Suprapubic skin (tissue), 4 donors: ENCODE measurements around the gene ADORA3. TPM values are rescaled to one million over a fixed set of nuclear protein-coding genes. Genes with fewer than 3 reads are reported as not detected.

Experiments
- DNase-seq, 2 donors: peaks; one replicate each; pipeline ENCODE4 v3.0.0-alpha.2; 2019; ENCODE audit warnings: low spot score in 2 of 2
- H3K27ac ChIP-seq: fragments of 200-600 bp; sonication (generic); one replicate; pipeline ENCODE4 v1.5.1; 2019
- H3K27me3 ChIP-seq: fragments of 200-600 bp; sonication (generic); one replicate; pipeline ENCODE4 v1.5.1; 2019
- H3K36me3 ChIP-seq: fragments of 200-600 bp; sonication (generic); one replicate; pipeline ENCODE4 v1.5.1; 2019
- H3K4me1 ChIP-seq: fragments of 200-600 bp; sonication (generic); one replicate; pipeline ENCODE4 v1.5.1; 2019
- H3K4me3 ChIP-seq: fragments of 200-600 bp; sonication (generic); one replicate; pipeline ENCODE4 v1.5.1; 2019; ENCODE audit warnings: mild to moderate bottlenecking
- H3K9me3 ChIP-seq: fragments of 200-600 bp; sonication (generic); one replicate; pipeline ENCODE4 v1.5.1; 2019
- EP300 ChIP-seq: sonication (generic); formaldehyde crosslinking; IDR thresholded peaks from one replicate; pipeline ENCODE4 v1.6.1; 2017; ENCODE audit warnings: antibody characterized with exemption
- POLR2A ChIP-seq, 2 donors: fragments of 450-650 bp; IDR thresholded peaks; one replicate each; pipeline ENCODE4 v1.6.1; 2017; ENCODE audit warnings: antibody characterized with exemption in 2 of 2, mild to moderate bottlenecking in 2 of 2, moderate library complexity in 2 of 2
- POLR2AphosphoS5 ChIP-seq, 3 donors: sonication (generic); formaldehyde crosslinking; IDR thresholded peaks; one replicate each; pipeline ENCODE4 v1.6.1; 2017; ENCODE audit warnings: antibody characterized with exemption in 3 of 3
- WGBS: methylation state at CpG from one replicate; pipeline ENCODE4 v1.1.5; 2018; 5-methylcytosine and 5-hydroxymethylcytosine counted together
- total RNA-seq, 4 donors: library from RNA; depleted of rRNA; stranded (reverse); fragments of >200 nt; gene quantifications; one replicate each; pipeline ENCODE4 v1.1.0, GENCODE V29; 2016
- TF ChIP-seq, protein P1 (sequence below), 2 donors: fragments of 200-600 bp in 1 of 2; fragments of 450-650 bp in 1 of 2; sonication (generic) in 1 of 2; IDR thresholded peaks; one replicate each; pipeline ENCODE4 v1.5.1; 2016 to 2019; ENCODE audit warnings: antibody characterized with exemption in 2 of 2, mild to moderate bottlenecking in 1 of 2, moderate library complexity in 1 of 2

Gene ADORA3
- total RNA-seq, 4 donors from 2014 or later, result 0.64 to 2.0 (median 0.85) TPM; not detected in 1

DNA sequence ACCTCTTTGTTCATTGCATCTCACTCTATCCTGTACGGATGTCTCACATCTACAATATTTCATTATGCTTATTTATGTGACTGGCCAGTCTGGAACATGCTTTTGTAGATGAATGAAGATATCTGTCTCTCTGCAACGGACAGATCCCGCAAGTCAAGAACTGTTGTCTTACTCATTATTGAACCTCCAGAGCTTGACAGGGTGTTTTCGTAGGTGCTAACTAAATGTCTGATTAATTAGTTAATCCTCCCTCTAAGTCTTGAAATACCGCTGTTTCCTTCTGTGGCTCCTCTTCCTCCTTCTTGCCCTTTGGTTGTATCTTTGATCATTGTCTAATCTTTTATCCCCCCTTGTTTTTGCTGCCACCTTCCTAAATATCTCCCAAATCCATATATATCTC lies 32.8 kb downstream of the ADORA3 start:
- no peak for TF ChIP-seq EP300
- TF ChIP-seq, protein P1, sequence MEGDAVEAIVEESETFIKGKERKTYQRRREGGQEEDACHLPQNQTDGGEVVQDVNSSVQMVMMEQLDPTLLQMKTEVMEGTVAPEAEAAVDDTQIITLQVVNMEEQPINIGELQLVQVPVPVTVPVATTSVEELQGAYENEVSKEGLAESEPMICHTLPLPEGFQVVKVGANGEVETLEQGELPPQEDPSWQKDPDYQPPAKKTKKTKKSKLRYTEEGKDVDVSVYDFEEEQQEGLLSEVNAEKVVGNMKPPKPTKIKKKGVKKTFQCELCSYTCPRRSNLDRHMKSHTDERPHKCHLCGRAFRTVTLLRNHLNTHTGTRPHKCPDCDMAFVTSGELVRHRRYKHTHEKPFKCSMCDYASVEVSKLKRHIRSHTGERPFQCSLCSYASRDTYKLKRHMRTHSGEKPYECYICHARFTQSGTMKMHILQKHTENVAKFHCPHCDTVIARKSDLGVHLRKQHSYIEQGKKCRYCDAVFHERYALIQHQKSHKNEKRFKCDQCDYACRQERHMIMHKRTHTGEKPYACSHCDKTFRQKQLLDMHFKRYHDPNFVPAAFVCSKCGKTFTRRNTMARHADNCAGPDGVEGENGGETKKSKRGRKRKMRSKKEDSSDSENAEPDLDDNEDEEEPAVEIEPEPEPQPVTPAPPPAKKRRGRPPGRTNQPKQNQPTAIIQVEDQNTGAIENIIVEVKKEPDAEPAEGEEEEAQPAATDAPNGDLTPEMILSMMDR (IDR thresholded peaks at IDR 0.05), result no peak
- no peak for TF ChIP-seq POLR2A (IDR thresholded peaks at IDR 0.05)
- no peak for TF ChIP-seq POLR2AphosphoS5 (IDR thresholded peaks at IDR 0.05)
- Histone ChIP-seq H3K27ac (no peak overlapping the region), H3K4me3 (no peak overlapping the region), H3K4me1 (no peaks in the 10 kb centered on the region), H3K36me3 (peaks cover 13% of the 10 kb centered on the region), H3K27me3 (no peaks in the 10 kb centered on the region), H3K9me3 (no peaks in the 10 kb centered on the region)
- no peak for DNase-seq
- 86% methylated on average over 5 of the region's 5 CpGs for WGBS

GRCh38 chr1:111469539-111469938 lies 33.9 kb downstream of the ADORA3 start:
- Histone ChIP-seq H3K4me3 (no peak overlapping the region), H3K36me3 (peaks cover 13% of the 10 kb centered on the region), H3K27me3 (no peaks in the 10 kb centered on the region), H3K9me3 (no peaks in the 10 kb centered on the region), H3K27ac (no peak overlapping the region), H3K4me1 (no peaks in the 10 kb centered on the region)
- TF ChIP-seq POLR2AphosphoS5 (IDR thresholded peaks at IDR 0.05) (no peak), EP300 (no peak), POLR2A (IDR thresholded peaks at IDR 0.05) (no peak)
- TF ChIP-seq, protein P1 (IDR thresholded peaks at IDR 0.05), result no peak
- no peak for DNase-seq

DNA sequence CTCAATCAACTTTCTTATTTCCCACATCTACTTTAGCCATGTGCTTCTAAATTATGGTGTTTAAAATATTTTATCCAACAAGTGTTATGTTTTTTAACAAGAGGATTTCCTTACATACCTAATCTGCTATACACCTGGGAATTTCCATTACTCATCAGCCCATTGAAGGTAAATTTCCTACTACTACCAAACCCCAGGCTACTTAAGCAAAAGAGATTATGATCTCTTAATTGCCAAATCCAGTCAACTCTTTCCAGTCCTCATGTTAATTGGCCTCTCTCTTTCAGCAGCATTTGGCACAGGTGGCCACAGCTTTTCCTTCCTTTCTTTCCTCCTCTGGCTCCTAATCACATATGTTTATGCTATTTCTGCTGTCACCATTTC lies 34.7 kb downstream of the ADORA3 start:
- Histone ChIP-seq H3K27me3 (no peaks in the 10 kb centered on the region), H3K36me3 (peaks cover 13% of the 10 kb centered on the region), H3K4me1 (no peaks in the 10 kb centered on the region), H3K9me3 (no peaks in the 10 kb centered on the region), H3K4me3 (no peak overlapping the region), H3K27ac (no peak overlapping the region)
- DNase-seq, result no peak
- TF ChIP-seq POLR2A (IDR thresholded peaks at IDR 0.05), result no peak
- no peak for TF ChIP-seq EP300
- TF ChIP-seq, protein P1 (IDR thresholded peaks at IDR 0.05), result no peak
- no peak for TF ChIP-seq POLR2AphosphoS5 (IDR thresholded peaks at IDR 0.05)

DNA sequence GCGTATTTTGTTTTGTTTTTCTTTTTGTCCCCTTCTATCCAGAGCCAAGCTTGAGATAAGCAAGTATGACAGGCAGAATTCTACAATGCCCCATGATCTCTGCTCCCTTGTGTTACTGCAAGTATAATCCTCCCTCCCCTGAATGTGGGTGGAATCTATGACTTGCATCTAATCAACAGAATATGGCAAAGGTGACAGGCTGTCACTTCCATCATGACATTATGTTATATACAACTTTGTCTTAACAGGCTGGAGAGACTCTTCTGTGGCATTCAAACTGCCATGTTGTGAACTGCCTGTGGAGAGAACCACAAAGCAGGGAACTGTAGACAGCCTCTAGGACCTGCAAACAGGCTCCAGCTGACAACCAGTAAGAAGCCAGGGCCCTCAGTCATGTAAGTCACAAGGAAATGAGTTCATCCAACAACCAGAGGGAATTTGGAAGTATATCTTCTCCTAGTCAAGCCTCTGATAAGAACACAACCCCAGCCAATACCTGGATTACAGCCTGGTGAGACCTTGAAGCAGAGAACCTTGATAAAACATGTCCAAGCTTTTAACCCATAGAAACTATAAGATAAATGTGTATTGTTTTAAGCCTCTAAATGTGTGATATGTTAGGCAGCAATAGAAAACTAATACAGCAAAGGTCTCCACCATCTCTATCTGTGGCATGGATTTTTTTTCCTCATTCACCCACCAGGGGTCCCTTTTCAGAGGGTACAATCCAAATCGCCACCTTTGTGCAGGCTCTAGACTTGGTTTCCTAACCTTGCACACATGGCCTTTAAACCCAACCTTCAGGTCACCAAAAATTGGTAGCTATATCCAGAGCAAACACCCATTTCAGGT lies 35.3 kb downstream of the ADORA3 start:
- H3K36me3 ChIP-seq, result peaks cover 16% of the 10 kb centered on the region

GRCh38 chr1:111466480-111466879 lies 37.0 kb downstream of the ADORA3 start:
- Histone ChIP-seq H3K27me3 (no peaks in the 10 kb centered on the region), H3K4me1 (no peaks in the 10 kb centered on the region), H3K27ac (no peak overlapping the region), H3K4me3 (no peak overlapping the region), H3K9me3 (no peaks in the 10 kb centered on the region), H3K36me3 (peaks cover 32% of the 10 kb centered on the region)
- no peak for DNase-seq
- no peak for TF ChIP-seq POLR2A (IDR thresholded peaks at IDR 0.05)
- TF ChIP-seq POLR2AphosphoS5 (IDR thresholded peaks at IDR 0.05), result no peak
- TF ChIP-seq, protein P1 (IDR thresholded peaks at IDR 0.05), result no peak
- TF ChIP-seq EP300, result no peak
- WGBS, result 0% methylated on average over 1 of the region's 1 CpG

More for the DNA sequence above, 35.3 kb downstream of the ADORA3 start:
- no peak for DNase-seq
- Histone ChIP-seq H3K9me3 (no peaks in the 10 kb centered on the region), H3K4me3 (no peak overlapping the region), H3K27me3 (no peaks in the 10 kb centered on the region), H3K27ac (no peak overlapping the region), H3K4me1 (no peaks in the 10 kb centered on the region)
- TF ChIP-seq, protein P1 (IDR thresholded peaks at IDR 0.05), result no peak
- TF ChIP-seq EP300, result no peak
- no peak for TF ChIP-seq POLR2A (IDR thresholded peaks at IDR 0.05)
- TF ChIP-seq POLR2AphosphoS5 (IDR thresholded peaks at IDR 0.05), result no peak
- WGBS, result 96% methylated on average over 2 of the region's 2 CpGs
